Left lung (tissue), 10 donors: ENCODE data around the gene CPLX1. TPM values are rescaled to one million over a fixed set of nuclear protein-coding genes. Genes with fewer than 3 reads are reported as not detected.

Experiments
- ATAC-seq: fragments of 200-7000 bp; cut with Tn5 transposase; one replicate; pipeline ENCODE4 v1.9.1; 2020; ENCODE audit warnings: moderate library complexity
- DNase-seq, 4 donors: peaks; one replicate each; pipeline ENCODE4 v3.0.0-alpha.2; 2013 to 2020
- H3K27ac ChIP-seq, 2 donors: fragments of 200-600 bp; sonication (generic) in 1 of 2; one replicate each; pipeline versions ENCODE4 v1.5.0 to v1.8.0; 2020 to 2021
- H3K27me3 ChIP-seq, 2 donors: fragments of 200-600 bp; sonication (generic) in 1 of 2; one replicate each; pipeline versions ENCODE4 v1.5.0 to v1.8.0; 2020 to 2021
- H3K36me3 ChIP-seq, 2 donors: fragments of 200-600 bp; sonication (generic) in 1 of 2; one replicate each; pipeline versions ENCODE4 v1.5.0 to v1.8.0; 2020 to 2021
- H3K4me1 ChIP-seq, 2 donors: fragments of 200-600 bp; one replicate each; pipeline ENCODE4 v1.8.0; 2021
- H3K4me3 ChIP-seq, 2 donors: fragments of 200-600 bp; sonication (generic) in 1 of 2; one replicate each; pipeline versions ENCODE4 v1.5.0 to v1.8.0; 2020 to 2021; ENCODE audit warnings: mild to moderate bottlenecking in 1 of 2
- H3K9me3 ChIP-seq, 2 donors: fragments of 200-600 bp; sonication (generic) in 1 of 2; one replicate each; pipeline versions ENCODE4 v1.5.0 to v1.8.0; 2020 to 2021
- CTCF ChIP-seq, 2 donors: fragments of 200-600 bp; sonication (generic) in 1 of 2; IDR thresholded peaks; one replicate each; pipeline versions ENCODE4 v1.5.0 to v1.8.0; 2021; ENCODE audit warnings: antibody characterized with exemption in 2 of 2
- intact Hi-C, 2 donors: fragments of 100-400 bp; cut with DNase I; formaldehyde crosslinking; loops; one replicate each; pipeline versions ENCODE4 v1.11.2 to v1.14.2; 2022
- polyA plus RNA-seq, 6 donors: library from polyadenylated mRNA; unstranded; fragments of 120-200 nt; gene quantifications; one replicate each; pipeline ENCODE4 v1.2.1, GENCODE V29; 2013; ENCODE audit not compliant: insufficient read length in 6 of 6
- total RNA-seq, 2 donors: library from RNA; stranded (reverse); fragmentation: NEBNext Ultra II Directional; extraction: Animal tissue kit (Norgen Biotek cat#: 25700); gene quantifications; one replicate each; pipeline ENCODE4 v1.2.1, GENCODE V29; 2021
- donor health status: DM: no; HTN: yes; CAD: no.
- donor health status: DM: no; HTN: no; CAD: no.

CPLX1 gene
- total and polyA plus RNA-seq, 8 donors: 0.98 to 3.2 (median 1.5) TPM

DNA sequence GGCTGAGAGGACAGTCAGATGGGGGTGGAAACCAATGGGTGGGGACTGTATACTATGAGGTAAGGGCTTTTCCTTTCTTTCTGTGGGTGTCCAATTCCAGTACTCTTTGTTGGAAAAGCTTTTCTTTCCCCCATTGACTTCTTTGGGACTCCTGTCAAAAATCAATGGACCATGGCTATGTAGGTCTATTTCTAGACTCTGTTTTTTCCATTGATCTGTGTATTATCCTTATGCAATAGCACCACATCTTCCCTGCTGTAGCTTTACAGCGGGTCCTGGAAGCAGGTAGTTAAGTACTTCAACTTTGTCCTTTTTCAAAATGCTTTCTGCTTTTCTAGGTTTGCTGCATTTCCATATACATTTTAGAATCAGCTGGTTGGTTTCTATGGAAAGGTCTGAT lies 11.8 kb upstream of the CPLX1 start:
- H3K27me3 ChIP-seq: peaks cover 0 to 17% of the 10 kb centered on the region in 2 donors
- no peak overlapping the region for H3K27ac ChIP-seq
- TF ChIP-seq CTCF (IDR thresholded peaks at IDR 0.05): no peak
- ATAC-seq: no peak
- H3K4me3 ChIP-seq: no peak overlapping the region
- no peak for DNase-seq
- H3K4me1 ChIP-seq: no peaks in the 10 kb centered on the region
- intact Hi-C loops: no loop called here
- H3K9me3 ChIP-seq: peaks cover 0 to 41% of the 10 kb centered on the region in 2 donors
- H3K36me3 ChIP-seq: peaks cover 0 to under 1% of the 10 kb centered on the region in 2 donors

GRCh38 chr4:836750-837301 lies 10.9 kb upstream of the CPLX1 start:
- no peak for ATAC-seq
- TF ChIP-seq CTCF (IDR thresholded peaks at IDR 0.05): no peak

DNA sequence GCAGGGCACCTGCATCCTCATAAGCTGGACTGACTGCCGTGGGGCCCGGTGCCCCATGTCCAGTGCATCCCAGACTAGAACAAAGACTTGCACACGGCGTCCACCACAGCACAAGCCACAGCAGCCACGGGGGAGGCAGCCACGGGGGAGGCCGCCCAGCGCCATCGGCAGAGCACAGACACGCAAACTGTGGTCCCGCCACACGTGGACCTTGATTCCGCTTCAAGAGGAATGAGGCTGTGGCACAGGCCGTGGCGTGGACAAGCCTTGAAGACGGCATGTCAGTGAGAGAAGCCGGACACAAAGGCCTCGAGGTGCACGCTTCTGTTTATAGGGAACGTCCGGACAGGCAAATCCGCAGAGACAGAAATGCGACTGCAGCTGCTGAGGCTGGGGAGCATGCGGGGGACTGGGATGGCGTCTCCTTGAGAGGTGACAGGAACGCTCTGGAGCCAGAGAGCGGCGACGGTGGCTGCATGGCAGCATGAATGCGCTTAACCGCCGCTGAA lies 10.1 kb upstream of the CPLX1 start:
- H3K9me3 ChIP-seq: peaks cover 0 to 42% of the 10 kb centered on the region in 2 donors
- TF ChIP-seq CTCF (IDR thresholded peaks at IDR 0.05): no peak
- peaks cover 0 to 28% of the 10 kb centered on the region in 2 donors for H3K27me3 ChIP-seq
- intact Hi-C loops: no loop called here
- no peaks in the 10 kb centered on the region for H3K36me3 ChIP-seq
- H3K4me1 ChIP-seq: no peaks in the 10 kb centered on the region
- no peak overlapping the region for H3K4me3 ChIP-seq
- DNase-seq (peak in 1 of 4 donors; percentile 71), ATAC-seq (no peak)
- H3K27ac ChIP-seq: no peak overlapping the region

More at GRCh38 chr4:836750-837301, 10.9 kb upstream of the CPLX1 start:
- no peaks in the 10 kb centered on the region for H3K36me3 ChIP-seq
- peak in 2 of 4 donors; percentile 28 to 74 for DNase-seq
- H3K27me3 ChIP-seq: peaks cover 0 to 25% of the 10 kb centered on the region in 2 donors
- no peak overlapping the region for H3K27ac ChIP-seq
- intact Hi-C loops: no loop called here
- H3K4me1 ChIP-seq: no peaks in the 10 kb centered on the region
- H3K9me3 ChIP-seq: peaks cover 0 to 40% of the 10 kb centered on the region in 2 donors
- H3K4me3 ChIP-seq: no peak overlapping the region

- intact Hi-C loops: no loop called here
- Histone ChIP-seq H3K4me3 (no peak overlapping the region), H3K4me1 (no peaks in the 10 kb centered on the region), H3K36me3 (no peaks in the 10 kb centered on the region), H3K27ac (no peak overlapping the region), H3K9me3 (peaks cover 0 to 42% of the 10 kb centered on the region in 2 donors), H3K27me3 (peaks cover 0 to 35% of the 10 kb centered on the region in 2 donors)
- TF ChIP-seq CTCF (IDR thresholded peaks at IDR 0.05): no peak
- DNase-seq (peak in 3 of 4 donors; percentile 30 to 80 (median 32)), ATAC-seq (peak; percentile 82)
Measured at GRCh38 chr4:835148-836002, 9.4 kb upstream of the CPLX1 start.
